Spleen (tissue), 7 donors: ENCODE data around the gene JADE2.

Experiments used
- CTCF ChIP-seq, 11 experiments: fragments of 200-600 bp in 7 of 11; fragments of 450-650 bp in 4 of 11; sonication (generic) in 4 of 11; IDR thresholded peaks in 8 of 11; conservative IDR thresholded peaks in 3 of 11; 1 replicate in 7 of 11; 2 replicates in 4 of 11; pipeline versions ENCODE4 v1.4.0 to v1.8.0; 2016 to 2021; ENCODE audit warnings: antibody characterized with exemption in 11 of 11, inconsistent platforms in 4 of 11, mild to moderate bottlenecking in 1 of 11
- POLR2AphosphoS5 ChIP-seq, 3 donors: sonication (generic); formaldehyde crosslinking; IDR thresholded peaks; one replicate each; pipeline ENCODE4 v1.5.1; 2017; ENCODE audit warnings: antibody characterized with exemption in 3 of 3
- donor health status: DM: no; HTN: no; CAD: no; lungs with moderate emphysema.
- donor health status: DM: no; HTN: no; CAD: no.
- donor health status: DM: no; HTN: no; CAD: no.

- no peak for TF ChIP-seq CTCF (IDR thresholded peaks at IDR 0.05 in 8 of 11, conservative IDR thresholded peaks at IDR 0.05 in 3 of 11)
- peak in 1 of 3 donors; percentile 21 for TF ChIP-seq POLR2AphosphoS5 (IDR thresholded peaks at IDR 0.05)
Measured at GRCh38 chr5:134536876-134537275, 11.4 kb downstream of the JADE2 start.
